G401.6 (cell line): Measurements from ENCODE around the gene MCC.

ENCODE experiments used
- FAIRE-seq: peaks from 2 replicates; lab custom pipeline; 2012; peaks lifted over from hg19 to GRCh38; lab: Jason Lieb, UNC

The MCC gene

DNA sequence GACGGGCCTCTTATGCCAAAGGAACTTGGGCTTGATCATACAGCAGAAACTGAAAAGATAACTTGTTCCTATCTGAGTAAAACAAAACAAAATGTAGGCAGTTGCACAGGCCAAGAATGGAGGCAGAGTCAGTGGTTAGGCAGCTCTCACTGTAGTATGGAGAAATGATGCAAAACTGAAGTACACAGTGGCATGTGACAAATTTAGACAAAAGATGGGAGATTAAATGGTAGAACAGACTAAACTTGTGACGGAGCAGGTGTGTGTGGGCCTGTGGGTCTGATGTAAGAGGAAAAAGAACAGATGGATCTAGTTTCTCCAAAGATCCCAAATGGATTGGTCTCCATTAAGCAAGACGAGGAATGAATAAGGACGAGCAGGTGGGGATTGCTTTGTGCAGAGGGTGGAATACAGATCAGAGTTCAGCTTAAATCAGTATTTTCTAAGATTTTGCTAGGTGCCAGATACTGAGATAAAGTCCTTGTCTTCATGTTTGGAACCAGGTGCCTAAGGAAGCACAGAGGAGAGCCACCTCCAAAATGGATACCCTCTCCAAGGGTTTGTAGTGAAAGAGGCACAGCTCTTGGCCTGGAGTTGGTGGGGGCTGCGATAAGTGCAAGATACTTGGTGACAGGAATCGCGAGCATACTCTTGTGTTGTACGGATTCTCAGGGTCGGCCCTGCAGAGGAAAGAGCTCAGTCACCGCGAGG is 512.4 kb downstream of the MCC start:
- no peak for FAIRE-seq

DNA sequence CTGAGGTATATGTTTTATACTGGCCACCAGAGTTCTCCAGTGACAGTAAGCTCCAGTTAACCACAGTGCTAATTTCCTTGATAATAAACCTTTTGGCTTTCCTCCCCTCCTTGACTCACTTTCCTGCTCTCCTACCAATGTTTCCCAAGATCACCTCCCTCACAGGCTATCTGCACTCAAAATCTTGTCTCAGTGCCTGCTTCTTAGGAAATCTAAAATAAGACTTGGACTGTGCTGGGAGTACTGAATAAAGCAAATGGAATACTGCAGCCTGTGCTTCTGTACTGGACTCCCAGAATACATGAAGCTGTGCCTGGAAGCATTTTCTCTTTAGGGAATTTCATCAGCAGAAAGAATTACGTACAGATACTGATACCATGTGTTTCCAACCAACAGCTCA is 513.4 kb downstream of the MCC start:
- FAIRE-seq = no peak

DNA sequence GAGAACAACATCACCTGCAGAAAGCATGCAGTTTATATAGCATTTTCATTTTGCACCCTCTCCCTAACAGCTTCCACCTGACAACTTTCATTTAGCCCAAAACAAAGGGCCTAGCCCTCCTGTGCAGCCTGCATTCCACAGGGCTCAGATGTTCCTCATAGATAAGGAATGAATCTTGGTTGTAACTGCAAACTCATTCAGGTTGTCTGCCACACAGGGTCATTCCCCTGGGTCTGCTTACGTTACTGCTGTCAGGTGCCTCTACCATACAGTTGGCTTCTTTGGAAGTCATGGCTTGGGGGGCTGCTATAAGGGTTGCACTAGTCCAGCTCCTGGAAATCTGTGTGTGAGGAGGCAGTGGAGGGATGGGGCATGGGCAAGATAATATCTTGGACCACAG is 514.3 kb downstream of the MCC start:
- no peak for FAIRE-seq

DNA sequence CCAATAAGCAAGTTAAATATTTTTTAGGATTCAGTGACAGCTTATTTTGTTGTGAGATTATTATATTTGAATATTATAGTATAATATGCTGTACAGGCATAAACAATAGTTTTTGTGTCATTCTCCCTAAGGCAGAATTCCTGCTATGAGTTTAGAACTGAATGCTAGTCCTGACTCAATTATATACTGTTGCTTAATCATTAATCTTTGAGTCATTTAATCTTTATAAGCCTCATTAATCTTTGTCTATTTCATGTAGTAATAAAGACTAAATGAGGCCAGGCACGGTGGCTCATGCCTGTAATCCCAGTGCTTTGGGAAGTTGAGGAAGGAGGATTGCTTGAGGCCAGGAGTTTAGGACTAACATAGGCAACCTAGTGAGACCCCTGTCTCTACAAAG is 515.2 kb downstream of the MCC start:
- no peak for FAIRE-seq
